Trophoblast cell (in vitro differentiated cells and primary cell): Measurements from ENCODE around the gene CD164.

Source experiments
- DNase-seq, 2 donors: peaks; one replicate each; pipeline ENCODE4 v3.0.0-alpha.2; 2016
- H2AFZ ChIP-seq: 2 replicates; pipeline ENCODE4 v1.6.1; 2013; ENCODE audit warnings: low read length, moderate library complexity, mild to moderate bottlenecking; ENCODE audit not compliant: insufficient read depth, poor library complexity
- H2AK5ac ChIP-seq: 2 replicates; pipeline ENCODE4 v1.6.1; 2013; ENCODE audit warnings: mild to moderate bottlenecking, low read length
- H2BK120ac ChIP-seq: 2 replicates; pipeline ENCODE4 v1.6.1; 2013; ENCODE audit warnings: low read length, mild to moderate bottlenecking, moderate library complexity; ENCODE audit not compliant: insufficient read depth, poor library complexity
- H2BK12ac ChIP-seq: 2 replicates; pipeline ENCODE4 v1.6.1; 2013; ENCODE audit warnings: mild to moderate bottlenecking, low read length, moderate library complexity
- H2BK5ac ChIP-seq: 2 replicates; pipeline ENCODE4 v1.6.1; 2013; ENCODE audit warnings: low read length, low read depth, moderate library complexity, mild to moderate bottlenecking; ENCODE audit not compliant: poor library complexity
- H3K14ac ChIP-seq: 2 replicates; pipeline ENCODE4 v1.6.1; 2013; ENCODE audit warnings: mild to moderate bottlenecking, low read length
- H3K18ac ChIP-seq: 2 replicates; pipeline ENCODE4 v1.6.1; 2013; ENCODE audit warnings: mild to moderate bottlenecking, low read length
- H3K23ac ChIP-seq: 2 replicates; pipeline ENCODE4 v1.6.1; 2013; ENCODE audit warnings: low read length
- H3K27ac ChIP-seq: 2 replicates; pipeline ENCODE4 v1.5.1; 2013; ENCODE audit warnings: low read depth, mild to moderate bottlenecking, inconsistent platforms, low read length, moderate library complexity
- H3K27me3 ChIP-seq: 2 replicates; pipeline ENCODE4 v1.6.1; 2013; ENCODE audit warnings: inconsistent platforms, mild to moderate bottlenecking, low read length, moderate library complexity; ENCODE audit not compliant: insufficient read depth
- H3K36me3 ChIP-seq, 2 experiments: 1 replicate in 1 of 2; 2 replicates in 1 of 2; pipeline ENCODE4 v1.6.1; 2013; ENCODE audit warnings: low read length in 2 of 2, mild to moderate bottlenecking in 2 of 2, moderate library complexity in 1 of 2; ENCODE audit not compliant: insufficient read depth in 2 of 2, control insufficient read depth in 1 of 2
- H3K4ac ChIP-seq: 2 replicates; pipeline ENCODE4 v1.6.1; 2013; ENCODE audit warnings: low read depth, mild to moderate bottlenecking, low read length, moderate library complexity
- H3K4me1 ChIP-seq, 2 experiments: 1 replicate in 1 of 2; 2 replicates in 1 of 2; pipeline ENCODE4 v1.6.1; 2013; ENCODE audit warnings: low read length in 2 of 2, mild to moderate bottlenecking in 2 of 2, moderate library complexity in 1 of 2; ENCODE audit not compliant: insufficient read depth in 2 of 2, control insufficient read depth in 1 of 2
- H3K4me2 ChIP-seq: 2 replicates; pipeline ENCODE4 v1.6.1; 2013; ENCODE audit warnings: inconsistent platforms, mild to moderate bottlenecking, low read length, moderate library complexity
- H3K4me3 ChIP-seq: 2 replicates; pipeline ENCODE4 v1.5.1; 2013; ENCODE audit warnings: mild to moderate bottlenecking, low read depth, low read length, inconsistent platforms
- H3K79me1 ChIP-seq: one replicate; pipeline ENCODE4 v1.6.1; 2013; ENCODE audit warnings: low read length
- H3K79me2 ChIP-seq: 2 replicates; pipeline ENCODE4 v1.6.1; 2013; ENCODE audit warnings: low read length, mild to moderate bottlenecking; ENCODE audit not compliant: control insufficient read depth, insufficient read depth, poor library complexity
- H3K9ac ChIP-seq: 2 replicates; pipeline ENCODE4 v1.6.1; 2013; ENCODE audit warnings: mild to moderate bottlenecking, low read length
- H3K9me3 ChIP-seq: 2 replicates; pipeline ENCODE4 v1.6.1; 2013; ENCODE audit warnings: low read depth, mild to moderate bottlenecking, control low read depth, inconsistent platforms, low read length; ENCODE audit not compliant: insufficient read depth
- H4K12ac ChIP-seq: 2 replicates; pipeline ENCODE4 v1.6.1; 2013; ENCODE audit warnings: low read depth, mild to moderate bottlenecking, low read length, moderate library complexity
- H4K8ac ChIP-seq: 2 replicates; pipeline ENCODE4 v1.6.1; 2013; ENCODE audit warnings: low read depth, mild to moderate bottlenecking, low read length, moderate library complexity
- H4K91ac ChIP-seq: one replicate; pipeline ENCODE4 v1.6.1; 2013; ENCODE audit warnings: low read depth, mild to moderate bottlenecking, low read length, moderate library complexity
- WGBS: extraction: QIAGEN DNeasy Blood & Tissue Kit; methylation state at CpG from one replicate; pipeline ENCODE4 v1.1.7; 2013; ENCODE audit warnings: missing lambda C conversion rate; ENCODE audit not compliant: insufficient read length, insufficient coverage; ENCODE audit errors: extremely low coverage; 5-methylcytosine and 5-hydroxymethylcytosine counted together

CD164 gene

DNA sequence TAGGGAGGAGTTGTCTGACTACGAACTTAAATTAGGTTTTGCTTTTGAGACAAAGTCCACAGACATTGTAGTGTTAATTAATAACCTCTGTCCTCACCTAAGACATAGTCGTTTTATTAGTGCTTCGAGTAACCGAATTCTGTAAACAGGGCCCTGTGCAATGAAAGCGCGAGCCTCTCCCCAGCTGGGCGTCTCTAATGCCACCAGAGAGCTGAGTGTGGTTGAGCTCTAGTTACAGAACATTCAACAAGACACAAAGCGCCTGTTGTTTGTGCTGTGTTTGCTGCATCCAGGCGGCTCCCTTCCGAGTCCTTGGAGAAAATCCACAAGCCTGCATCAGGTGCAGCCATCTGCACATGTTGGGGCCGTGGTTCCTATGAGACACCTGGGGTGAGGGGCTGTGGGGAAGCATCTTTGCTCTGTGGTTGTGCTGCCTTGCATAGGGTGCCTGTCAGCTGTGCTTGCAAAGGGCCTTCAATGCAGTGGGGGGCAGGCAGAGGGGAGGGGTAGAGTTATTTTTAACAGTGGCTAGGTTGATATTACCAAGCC, 63.9 kb downstream of the CD164 start:
- Histone ChIP-seq H3K4me3 (no peak overlapping the region), H3K27me3 (no peaks in the 10 kb centered on the region), H3K9me3 (no peaks in the 10 kb centered on the region), H4K12ac (no peak overlapping the region), H3K27ac (no peak overlapping the region), H2BK5ac (no peak overlapping the region), H3K4ac (no peak overlapping the region), H2AK5ac (no peak overlapping the region), H2AFZ (no peak overlapping the region), H3K23ac (no peak overlapping the region), H3K4me1 (no peaks in the 10 kb centered on the region), H2BK12ac (no peak overlapping the region), H2BK120ac (no peak overlapping the region), H3K79me2 (no peaks in the 10 kb centered on the region), H4K8ac (no peak overlapping the region), H3K4me2 (no peak overlapping the region), H3K79me1 (no peaks in the 10 kb centered on the region), H3K9ac (no peak overlapping the region), H3K14ac (no peak overlapping the region), H4K91ac (no peak overlapping the region), H3K36me3 (no peaks in the 10 kb centered on the region), H3K18ac (no peak overlapping the region)
- DNase-seq: no peak
- no CpG with 5 or more reads among the region's 11 CpGs for WGBS

DNA sequence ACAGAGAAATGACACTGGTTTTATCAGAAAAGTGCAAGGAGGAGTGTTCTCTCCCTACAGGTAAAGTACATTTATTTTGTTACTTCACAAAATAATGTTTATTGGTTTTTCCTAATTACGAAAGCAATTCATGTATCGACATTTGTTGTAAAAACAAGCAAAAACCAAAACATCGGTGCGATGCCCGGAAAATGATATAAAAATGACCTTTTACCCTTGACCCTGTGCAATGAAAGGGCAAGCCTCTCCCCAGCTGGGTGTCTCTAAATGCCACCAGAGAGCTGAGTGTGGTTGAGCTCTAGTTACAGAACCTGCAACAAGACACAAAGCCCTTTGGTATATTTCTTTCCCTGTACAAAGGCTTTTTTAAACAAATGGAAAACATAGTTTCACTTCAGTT, 65.4 kb downstream of the CD164 start:
- H3K18ac ChIP-seq: no peak overlapping the region

More for the DNA sequence above, 65.4 kb downstream of the CD164 start:
- Histone ChIP-seq H4K12ac (no peak overlapping the region), H4K91ac (no peak overlapping the region), H2AFZ (no peak overlapping the region), H3K79me1 (no peaks in the 10 kb centered on the region), H3K9ac (no peak overlapping the region), H3K14ac (no peak overlapping the region), H3K79me2 (no peaks in the 10 kb centered on the region), H4K8ac (no peak overlapping the region), H2BK5ac (no peak overlapping the region), H3K4me3 (no peak overlapping the region), H2AK5ac (no peak overlapping the region), H3K36me3 (no peaks in the 10 kb centered on the region), H3K4me2 (no peak overlapping the region), H2BK12ac (no peak overlapping the region), H3K4me1 (no peaks in the 10 kb centered on the region), H3K9me3 (no peaks in the 10 kb centered on the region), H3K4ac (no peak overlapping the region), H3K27me3 (no peaks in the 10 kb centered on the region), H3K23ac (no peak overlapping the region), H2BK120ac (no peak overlapping the region), H3K27ac (no peak overlapping the region)
- no peak for DNase-seq
- WGBS: no CpG with 5 or more reads among the region's 5 CpGs
